ENCODE results near the gene COL4A1.
"Not testable (repeated sequence)": the region's sequence is repeated elsewhere in the genome, so short reads cannot be mapped to it uniquely, and the experiment has no call there.

COL4A1 gene

GRCh38 chr13:110123041-110123809 lies 183.7 kb downstream of the COL4A1 start:
- Histone ChIP-seq H3K27me3 (ENCODE audit: control insufficient read depth in 1 of 2, insufficient read depth in 2 of 2, low read length in 2 of 2) (peaks cover under 1 to 3% of the 10 kb centered on the region in 2 donors), H3K36me3 (ENCODE audit: control insufficient read depth in 1 of 2, insufficient read depth in 2 of 2, low read length in 2 of 2) (no peaks in the 10 kb centered on the region), H3K4me1 (ENCODE audit: control insufficient read depth in 1 of 2, insufficient read depth in 2 of 2, low read length in 2 of 2) (peaks cover 0 to 5% of the 10 kb centered on the region in 2 donors), H3K9me3 (ENCODE audit: control insufficient read depth in 1 of 2, low read length in 2 of 2) (no peaks in the 10 kb centered on the region), H3K27ac (ENCODE audit: low read depth, low read length) (no peak overlapping the region), H3K4me3 (ENCODE audit: low read depth in 1 of 2, low read length in 2 of 2) (no peak overlapping the region), H3K9ac (ENCODE audit: low read depth in 1 of 2, low read length in 2 of 2) (no peak overlapping the region)

GRCh38 chr13:110121422-110122083 lies 185.4 kb downstream of the COL4A1 start:
- H3K9ac ChIP-seq (ENCODE audit: low read depth in 1 of 2, low read length in 2 of 2): no peak overlapping the region
- no peaks in the 10 kb centered on the region for H3K36me3 ChIP-seq (ENCODE audit: control insufficient read depth in 1 of 2, insufficient read depth in 2 of 2, low read length in 2 of 2)
- H3K4me1 ChIP-seq (ENCODE audit: control insufficient read depth in 1 of 2, insufficient read depth in 2 of 2, low read length in 2 of 2): peaks cover 0 to 5% of the 10 kb centered on the region in 2 donors
- H3K4me3 ChIP-seq (ENCODE audit: low read depth in 1 of 2, low read length in 2 of 2): no peak overlapping the region
- H3K27ac ChIP-seq (ENCODE audit: low read depth, low read length): no peak overlapping the region
- H3K9me3 ChIP-seq (ENCODE audit: control insufficient read depth in 1 of 2, low read length in 2 of 2): no peaks in the 10 kb centered on the region
- H3K27me3 ChIP-seq (ENCODE audit: control insufficient read depth in 1 of 2, insufficient read depth in 2 of 2, low read length in 2 of 2): peaks cover 3 to 4% of the 10 kb centered on the region in 2 donors

- Histone ChIP-seq H3K27me3 (ENCODE audit: control insufficient read depth in 1 of 2, insufficient read depth in 2 of 2, low read length in 2 of 2) (peaks cover 4 to 11% of the 10 kb centered on the region in 2 donors), H3K4me3 (ENCODE audit: low read depth in 1 of 2, low read length in 2 of 2) (no peak overlapping the region), H3K9ac (ENCODE audit: low read depth in 1 of 2, low read length in 2 of 2) (no peak overlapping the region), H3K27ac (ENCODE audit: low read depth, low read length) (no peak overlapping the region), H3K36me3 (ENCODE audit: control insufficient read depth in 1 of 2, insufficient read depth in 2 of 2, low read length in 2 of 2) (no peaks in the 10 kb centered on the region), H3K4me1 (ENCODE audit: control insufficient read depth in 1 of 2, insufficient read depth in 2 of 2, low read length in 2 of 2) (no peaks in the 10 kb centered on the region), H3K9me3 (ENCODE audit: control insufficient read depth in 1 of 2, low read length in 2 of 2) (no peaks in the 10 kb centered on the region)
Measured at GRCh38 chr13:110119935-110120905, 186.7 kb downstream of the COL4A1 start.

GRCh38 chr13:110118106-110118505 lies 188.9 kb downstream of the COL4A1 start:
- Histone ChIP-seq H3K9ac (ENCODE audit: low read depth in 1 of 2, low read length in 2 of 2) (no peak overlapping the region), H3K4me3 (ENCODE audit: low read depth in 1 of 2, low read length in 2 of 2) (no peak overlapping the region)

GRCh38 chr13:110116072-110116487 lies 190.9 kb downstream of the COL4A1 start:
- no peaks in the 10 kb centered on the region for H3K9me3 ChIP-seq (ENCODE audit: control insufficient read depth in 1 of 2, low read length in 2 of 2)
- H3K9ac ChIP-seq (ENCODE audit: low read depth in 1 of 2, low read length in 2 of 2): no peak overlapping the region
- H3K27me3 ChIP-seq (ENCODE audit: control insufficient read depth in 1 of 2, insufficient read depth in 2 of 2, low read length in 2 of 2): peaks cover 4 to 17% of the 10 kb centered on the region in 2 donors
- H3K36me3 ChIP-seq (ENCODE audit: control insufficient read depth in 1 of 2, insufficient read depth in 2 of 2, low read length in 2 of 2): no peaks in the 10 kb centered on the region
- H3K4me1 ChIP-seq (ENCODE audit: control insufficient read depth in 1 of 2, insufficient read depth in 2 of 2, low read length in 2 of 2): no peaks in the 10 kb centered on the region
- H3K4me3 ChIP-seq (ENCODE audit: low read depth in 1 of 2, low read length in 2 of 2): no peak overlapping the region
- no peak overlapping the region for H3K27ac ChIP-seq (ENCODE audit: low read depth, low read length)

More at GRCh38 chr13:110118106-110118505, 188.9 kb downstream of the COL4A1 start:
- no peaks in the 10 kb centered on the region for H3K9me3 ChIP-seq (ENCODE audit: control insufficient read depth in 1 of 2, low read length in 2 of 2)
- H3K36me3 ChIP-seq (ENCODE audit: control insufficient read depth in 1 of 2, insufficient read depth in 2 of 2, low read length in 2 of 2): no peaks in the 10 kb centered on the region
- H3K27ac ChIP-seq (ENCODE audit: low read depth, low read length): no peak overlapping the region
- peaks cover 4 to 17% of the 10 kb centered on the region in 2 donors for H3K27me3 ChIP-seq (ENCODE audit: control insufficient read depth in 1 of 2, insufficient read depth in 2 of 2, low read length in 2 of 2)
- H3K4me1 ChIP-seq (ENCODE audit: control insufficient read depth in 1 of 2, insufficient read depth in 2 of 2, low read length in 2 of 2): no peaks in the 10 kb centered on the region

- no peak overlapping the region for H3K27ac ChIP-seq (ENCODE audit: low read depth, low read length)
- no peak overlapping the region for H3K4me3 ChIP-seq (ENCODE audit: low read depth in 1 of 2, low read length in 2 of 2)
- H3K4me1 ChIP-seq (ENCODE audit: control insufficient read depth in 1 of 2, insufficient read depth in 2 of 2, low read length in 2 of 2): no peaks in the 10 kb centered on the region
- H3K36me3 ChIP-seq (ENCODE audit: control insufficient read depth in 1 of 2, insufficient read depth in 2 of 2, low read length in 2 of 2): no peaks in the 10 kb centered on the region
- peaks cover 4 to 17% of the 10 kb centered on the region in 2 donors for H3K27me3 ChIP-seq (ENCODE audit: control insufficient read depth in 1 of 2, insufficient read depth in 2 of 2, low read length in 2 of 2)
- H3K9me3 ChIP-seq (ENCODE audit: control insufficient read depth in 1 of 2, low read length in 2 of 2): no peaks in the 10 kb centered on the region
- no peak overlapping the region for H3K9ac ChIP-seq (ENCODE audit: low read depth in 1 of 2, low read length in 2 of 2)
Measured at GRCh38 chr13:110115591-110115990, 191.4 kb downstream of the COL4A1 start.

- Histone ChIP-seq H3K9me3 (ENCODE audit: control insufficient read depth in 1 of 2, low read length in 2 of 2) (no peaks in the 10 kb centered on the region), H3K27ac (ENCODE audit: low read depth, low read length) (no peak overlapping the region), H3K4me1 (ENCODE audit: control insufficient read depth in 1 of 2, insufficient read depth in 2 of 2, low read length in 2 of 2) (no peaks in the 10 kb centered on the region), H3K4me3 (ENCODE audit: low read depth in 1 of 2, low read length in 2 of 2) (no peak overlapping the region), H3K27me3 (ENCODE audit: control insufficient read depth in 1 of 2, insufficient read depth in 2 of 2, low read length in 2 of 2) (peaks cover 4 to 14% of the 10 kb centered on the region in 2 donors), H3K9ac (ENCODE audit: low read depth in 1 of 2, low read length in 2 of 2) (no peak overlapping the region), H3K36me3 (ENCODE audit: control insufficient read depth in 1 of 2, insufficient read depth in 2 of 2, low read length in 2 of 2) (no peaks in the 10 kb centered on the region)
Measured at GRCh38 chr13:110114316-110114715, 192.6 kb downstream of the COL4A1 start.

GRCh38 chr13:110113284-110113764 lies 193.6 kb downstream of the COL4A1 start:
- Histone ChIP-seq H3K27me3 (ENCODE audit: control insufficient read depth in 1 of 2, insufficient read depth in 2 of 2, low read length in 2 of 2) (peaks cover 4 to 14% of the 10 kb centered on the region in 2 donors), H3K27ac (ENCODE audit: low read depth, low read length) (no peak overlapping the region), H3K36me3 (ENCODE audit: control insufficient read depth in 1 of 2, insufficient read depth in 2 of 2, low read length in 2 of 2) (no peaks in the 10 kb centered on the region), H3K9ac (ENCODE audit: low read depth in 1 of 2, low read length in 2 of 2) (no peak overlapping the region), H3K4me3 (ENCODE audit: low read depth in 1 of 2, low read length in 2 of 2) (no peak overlapping the region), H3K9me3 (ENCODE audit: control insufficient read depth in 1 of 2, low read length in 2 of 2) (no peaks in the 10 kb centered on the region), H3K4me1 (ENCODE audit: control insufficient read depth in 1 of 2, insufficient read depth in 2 of 2, low read length in 2 of 2) (no peaks in the 10 kb centered on the region)

GRCh38 chr13:110112379-110112778 lies 194.6 kb downstream of the COL4A1 start:
- not testable (repeated sequence) for H3K4me1 ChIP-seq (ENCODE audit: control insufficient read depth in 1 of 2, insufficient read depth in 2 of 2, low read length in 2 of 2); H3K9me3 ChIP-seq (ENCODE audit: control insufficient read depth in 1 of 2, low read length in 2 of 2); H3K36me3 ChIP-seq (ENCODE audit: control insufficient read depth in 1 of 2, insufficient read depth in 2 of 2, low read length in 2 of 2); H3K9ac ChIP-seq (ENCODE audit: low read depth in 1 of 2, low read length in 2 of 2); H3K4me3 ChIP-seq (ENCODE audit: low read depth in 1 of 2, low read length in 2 of 2); H3K27ac ChIP-seq (ENCODE audit: low read depth, low read length)
- peaks cover 0 to 14% of the 10 kb centered on the region in 2 donors for H3K27me3 ChIP-seq (ENCODE audit: control insufficient read depth in 1 of 2, insufficient read depth in 2 of 2, low read length in 2 of 2)

All from duodenal mucosa (tissue), 2 donors.